GM10266 (cell line): ENCODE results near the gene MTMR12.
A peak's percentile ranks its signal among the peaks of the same experiment; 100 is the strongest.

Experiments used
- DNase-seq: peaks from one replicate; pipeline ENCODE4 v3.0.0; 2012; ENCODE audit errors: extremely low spot score
- CTCF ChIP-seq: IDR thresholded peaks from 2 replicates; pipeline ENCODE4 v1.5.1; 2012; ENCODE audit warnings: mild to moderate bottlenecking, low read depth; ENCODE audit not compliant: control insufficient read depth, insufficient read depth; ENCODE audit errors: missing control alignments

The MTMR12 gene

GRCh38 chr5:32272746-32273145 is 40.0 kb downstream of the MTMR12 start:
- TF ChIP-seq CTCF: no peak
- no peak for DNase-seq

GRCh38 chr5:32270946-32271345 is 41.8 kb downstream of the MTMR12 start:
- no peak for TF ChIP-seq CTCF

GRCh38 chr5:32270178-32270577 is 42.6 kb downstream of the MTMR12 start:
- DNase-seq: no peak
- no peak for TF ChIP-seq CTCF

More at GRCh38 chr5:32270946-32271345, 41.8 kb downstream of the MTMR12 start:
- DNase-seq: no peak

- DNase-seq: no peak
- TF ChIP-seq CTCF: no peak
These were observed 46.8 kb downstream of the MTMR12 start for GRCh38 chr5:32265902-32266301.

- no peak for TF ChIP-seq CTCF
- no peak for DNase-seq
These were observed 47.7 kb downstream of the MTMR12 start for GRCh38 chr5:32264957-32265572.

GRCh38 chr5:32263684-32264083 is 49.1 kb downstream of the MTMR12 start:
- no peak for TF ChIP-seq CTCF

GRCh38 chr5:32261198-32261597 is 51.5 kb downstream of the MTMR12 start:
- no peak for TF ChIP-seq CTCF
- DNase-seq: peak; percentile 30

More at GRCh38 chr5:32263684-32264083, 49.1 kb downstream of the MTMR12 start:
- no peak for DNase-seq
